Measurements from ENCODE around the gene KDM2B.
A peak's percentile ranks its signal among the peaks of the same experiment; 100 is the strongest.
"Not testable (repeated sequence)": the region's sequence is repeated elsewhere in the genome, so short reads cannot be mapped to it uniquely, and the experiment has no call there.

KDM2B gene

GRCh38 chr12:121580959-121581685 is at the start of gene KDM2B:
KDM2B (minus strand) TSS chr12:121581023; CDS start chr12:121580911, 112 bp downstream.
- DNase-seq: no peak

GRCh38 chr12:121628536-121628935 is 47.7 kb upstream of the KDM2B start:
- no peak for DNase-seq

GRCh38 chr12:121628037-121628436 is 47.2 kb upstream of the KDM2B start:
- DNase-seq: no peak

GRCh38 chr12:121626853-121627640 is 46.2 kb upstream of the KDM2B start:
- DNase-seq: no peak

- DNase-seq: peak; percentile 61
Observed at GRCh38 chr12:121626087-121626852, 45.4 kb upstream of the KDM2B start, which contains the start of gene ORAI1. ORAI1 (plus strand) TSS chr12:121626530.

GRCh38 chr12:121620333-121620891 is 39.6 kb upstream of the KDM2B start:
- no peak for DNase-seq

- no peak for DNase-seq
Observed at GRCh38 chr12:121618659-121619233, 37.9 kb upstream of the KDM2B start.

GRCh38 chr12:121614872-121615467 is 34.1 kb upstream of the KDM2B start:
- DNase-seq: no peak

GRCh38 chr12:121613462-121613861 is 32.6 kb upstream of the KDM2B start:
- DNase-seq: no peak

- DNase-seq: no peak
Observed at GRCh38 chr12:121611306-121611705, 30.5 kb upstream of the KDM2B start.

- no peak for DNase-seq
Observed at GRCh38 chr12:121610239-121611149, 29.7 kb upstream of the KDM2B start.

- no peak for DNase-seq
Observed at GRCh38 chr12:121608301-121608700, 27.5 kb upstream of the KDM2B start.

GRCh38 chr12:121603581-121603980 is 22.8 kb upstream of the KDM2B start:
- no peak for DNase-seq

GRCh38 chr12:121602766-121603165 is 21.9 kb upstream of the KDM2B start:
- DNase-seq: no peak

GRCh38 chr12:121600702-121601336 is 20.0 kb upstream of the KDM2B start:
- DNase-seq: no peak

- no peak for DNase-seq
Observed at GRCh38 chr12:121596526-121596925, 15.7 kb upstream of the KDM2B start.

GRCh38 chr12:121595520-121595919 is 14.7 kb upstream of the KDM2B start:
- no peak for DNase-seq

GRCh38 chr12:121592320-121592719 is 11.5 kb upstream of the KDM2B start:
- DNase-seq: no peak

- DNase-seq: no peak
Observed at GRCh38 chr12:121590476-121591143, 9.8 kb upstream of the KDM2B start.

GRCh38 chr12:121584885-121585284 is 4.1 kb upstream of the KDM2B start:
- not testable (repeated sequence) for DNase-seq

All from NCI-H187 treated with DMSO at 0.1 percent for 48 hours (cell line).